Prostate gland (tissue), 2 donors: Measurements from ENCODE around the gene ZNF775.

ENCODE experiments used
- CTCF ChIP-seq, 4 experiments: fragments of 200-600 bp in 2 of 4; fragments of 450-650 bp in 2 of 4; sonication (generic) in 2 of 4; IDR thresholded peaks; 1 replicate in 3 of 4; 2 replicates in 1 of 4; pipeline ENCODE4 v1.5.1; 2016 to 2019; ENCODE audit warnings: antibody characterized with exemption in 4 of 4, mild to moderate bottlenecking in 2 of 4, moderate library complexity in 2 of 4
- POLR2A ChIP-seq: fragments of 450-650 bp; IDR thresholded peaks from one replicate; pipeline ENCODE4 v1.6.1; 2016; ENCODE audit warnings: antibody characterized with exemption, mild to moderate bottlenecking
- POLR2AphosphoS5 ChIP-seq: sonication (generic); formaldehyde crosslinking; IDR thresholded peaks from one replicate; pipeline ENCODE4 v1.6.1; 2017; ENCODE audit warnings: antibody characterized with exemption

GRCh38 chr7:150358988-150359621 is 20.0 kb upstream of the ZNF775 start:
- TF ChIP-seq CTCF (IDR thresholded peaks at IDR 0.05) (no peak), POLR2A (no peak), POLR2AphosphoS5 (no peak)
